Jurkat, Clone E6-1 (cell line): ENCODE measurements around the gene NIT2.
"Not testable (repeated sequence)": the region's sequence is repeated elsewhere in the genome, so short reads cannot be mapped to it uniquely, and the experiment has no call there.

Experiments
- DNase-seq: peaks from one replicate; pipeline ENCODE4 v3.0.0-alpha.2; 2011; ENCODE audit warnings: low read depth, low spot score
- H3K4me3 ChIP-seq: 2 replicates; pipeline ENCODE4 v1.5.1; 2011; ENCODE audit warnings: mild to moderate bottlenecking, low read length, control low read depth, moderate library complexity

NIT2 gene

DNA sequence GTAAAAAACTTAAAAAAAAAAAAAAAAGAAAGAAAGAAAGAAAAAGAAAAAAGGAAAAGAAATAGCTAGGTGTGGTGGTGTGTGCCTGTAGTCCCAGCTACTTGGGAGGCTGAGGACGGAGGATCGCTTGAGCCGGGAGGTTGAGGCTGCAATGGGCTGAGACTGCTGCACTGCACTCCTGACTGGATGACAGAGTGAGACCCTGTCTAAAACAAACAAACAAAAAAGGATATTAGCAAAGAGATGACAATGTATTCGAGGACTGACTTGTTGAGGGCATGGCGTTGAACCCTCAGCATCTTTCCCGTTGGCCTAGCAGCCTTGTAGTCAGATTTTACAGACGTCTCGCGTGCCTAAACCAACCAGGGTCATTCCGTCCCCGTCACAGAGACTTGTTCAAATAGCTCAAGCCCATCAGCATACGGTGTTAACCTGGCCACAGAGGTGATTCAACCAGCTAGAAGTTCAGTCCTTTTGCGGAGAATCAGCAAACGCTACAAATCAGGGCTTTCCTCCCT is 528 bp upstream of the NIT2 start:
- DNase-seq = no peak
- H3K4me3 ChIP-seq = peak overlapping the region; percentile 83

DNA sequence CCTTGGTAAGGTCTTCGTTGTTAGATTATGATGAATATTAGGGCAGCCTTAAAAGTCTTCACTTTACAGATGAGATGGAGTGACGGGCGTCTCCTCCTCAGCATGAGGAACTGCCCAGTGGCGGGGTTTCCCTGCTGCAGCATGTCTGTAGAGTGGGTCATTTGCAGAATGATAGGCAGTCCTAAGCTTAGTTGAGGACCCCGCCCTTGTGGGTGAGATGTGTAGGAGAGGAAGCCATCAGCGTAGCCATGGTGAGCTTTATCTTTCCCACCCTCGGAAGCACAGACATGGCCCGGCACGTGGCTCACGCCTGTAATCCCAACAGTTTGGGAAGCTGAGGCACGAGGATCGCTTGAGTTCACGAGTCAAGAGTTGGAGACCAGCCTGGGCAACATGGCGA is 877 bp downstream of the NIT2 start:
- DNase-seq = no peak

DNA sequence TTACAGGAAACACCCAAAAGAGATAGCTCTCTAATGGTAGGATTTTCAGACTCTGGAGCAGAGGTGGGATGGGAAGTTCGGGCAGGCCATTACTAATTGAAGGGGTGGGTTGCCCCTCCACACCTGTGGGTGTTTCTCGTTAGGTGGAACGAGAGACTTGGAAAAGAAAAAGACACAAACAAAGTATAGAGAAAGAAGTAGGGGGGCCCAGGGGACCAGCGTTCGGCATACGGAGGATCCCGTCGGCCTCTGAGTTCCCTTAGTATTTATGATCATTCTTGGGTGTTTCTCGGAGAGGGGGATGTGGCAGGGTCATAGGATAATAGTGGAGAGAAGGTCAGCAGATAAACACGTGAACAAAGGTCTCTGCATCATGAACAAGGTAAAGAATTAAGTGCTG is 1.7 kb downstream of the NIT2 start:
- not testable (repeated sequence) for H3K4me3 ChIP-seq, DNase-seq

More for the DNA sequence above, 877 bp downstream of the NIT2 start:
- peak overlapping the region; percentile 83 for H3K4me3 ChIP-seq

DNA sequence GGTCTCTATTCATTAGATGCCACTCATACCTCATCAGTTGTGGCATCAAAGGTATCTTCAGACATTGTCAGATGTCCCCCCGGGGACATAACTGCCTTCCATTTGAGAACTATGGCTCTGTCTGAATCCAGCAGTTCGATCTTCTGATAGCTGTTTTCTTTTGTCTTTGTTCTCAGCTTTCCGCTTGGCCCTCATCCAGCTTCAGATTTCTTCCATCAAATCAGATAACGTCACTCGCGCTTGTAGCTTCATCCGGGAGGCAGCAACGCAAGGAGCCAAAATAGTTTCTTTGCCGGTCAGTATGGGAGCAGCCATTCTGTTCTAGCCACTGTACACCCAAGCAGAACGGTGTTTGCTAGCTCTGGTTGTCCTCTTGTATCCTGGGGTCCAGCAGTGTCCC is 4.4 kb downstream of the NIT2 start:
- no peak overlapping the region for H3K4me3 ChIP-seq
- no peak for DNase-seq

DNA sequence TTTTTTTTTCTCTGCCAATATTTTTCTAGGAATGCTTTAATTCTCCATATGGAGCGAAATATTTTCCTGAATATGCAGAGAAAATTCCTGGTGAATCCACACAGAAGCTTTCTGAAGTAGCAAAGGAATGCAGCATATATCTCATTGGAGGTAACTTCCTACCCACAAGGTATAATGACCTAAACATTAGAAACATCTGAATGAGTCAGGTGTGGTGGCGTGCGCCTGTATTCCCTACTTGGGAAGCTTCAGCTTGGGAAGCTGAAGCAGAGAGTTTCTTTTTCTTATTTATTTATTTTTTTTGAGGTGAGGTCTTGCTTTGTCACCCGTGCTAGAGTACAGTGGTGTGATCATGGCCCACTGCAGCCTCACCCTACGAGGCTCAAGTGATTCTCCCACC is 5.2 kb downstream of the NIT2 start:
- no peak for DNase-seq
- no peak overlapping the region for H3K4me3 ChIP-seq

DNA sequence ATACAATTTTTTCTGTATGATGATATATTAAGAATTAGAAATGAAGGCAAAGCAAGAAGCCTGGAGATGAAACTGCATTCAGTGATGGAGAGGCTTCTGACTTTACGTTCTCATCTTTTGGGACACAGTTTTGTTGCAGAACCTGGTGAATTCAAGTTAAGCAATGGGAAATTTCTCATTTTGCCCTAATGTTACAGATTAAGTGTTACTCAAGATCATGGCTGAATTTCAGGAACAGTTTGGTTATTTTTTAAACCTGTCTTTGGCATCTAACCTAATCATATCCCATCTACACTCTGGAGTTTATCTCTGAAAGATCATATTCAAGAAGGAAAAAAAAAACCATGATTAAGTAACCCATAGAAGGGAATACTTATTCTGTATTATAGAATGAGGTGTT is 6.0 kb downstream of the NIT2 start:
- no peak for DNase-seq
- no peak overlapping the region for H3K4me3 ChIP-seq

DNA sequence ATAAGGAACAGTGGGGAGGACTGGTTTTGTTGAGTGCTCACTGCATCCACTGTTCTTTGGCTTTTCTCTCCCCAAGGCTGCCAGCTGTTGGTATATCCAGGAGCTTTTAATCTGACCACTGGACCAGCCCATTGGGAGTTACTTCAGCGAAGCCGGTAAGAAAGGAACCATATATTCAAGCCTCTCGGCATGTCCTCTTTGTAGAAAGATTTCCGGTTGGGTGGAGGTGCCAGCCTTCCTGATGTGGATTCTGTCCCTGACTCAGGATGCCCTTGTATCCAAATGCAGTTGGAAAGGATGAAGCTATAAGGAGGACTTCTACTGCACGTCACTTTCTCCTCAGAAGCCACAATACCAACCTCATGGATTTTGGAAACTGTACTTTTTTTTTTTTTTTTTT is 14.2 kb downstream of the NIT2 start:
- H3K4me3 ChIP-seq = no peak overlapping the region
- DNase-seq = no peak

DNA sequence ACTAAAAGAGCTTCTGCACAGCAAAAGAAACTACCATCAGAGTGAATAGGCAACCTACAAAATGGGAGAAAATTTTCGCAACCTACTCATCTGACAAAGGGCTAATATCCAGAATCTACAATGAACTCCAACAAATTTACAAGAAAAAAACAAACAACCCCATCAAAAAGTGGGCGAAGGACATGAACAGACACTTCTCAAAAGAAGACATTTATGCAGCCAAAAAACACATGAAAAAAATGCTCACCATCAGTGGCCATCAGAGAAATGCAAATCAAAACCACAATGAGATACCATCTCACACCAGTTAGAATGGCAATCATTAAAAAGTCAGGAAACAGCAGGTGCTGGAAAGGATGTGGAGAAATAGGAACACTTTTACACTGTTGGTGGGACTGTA is 17.2 kb downstream of the NIT2 start:
- DNase-seq = not testable (repeated sequence)

DNA sequence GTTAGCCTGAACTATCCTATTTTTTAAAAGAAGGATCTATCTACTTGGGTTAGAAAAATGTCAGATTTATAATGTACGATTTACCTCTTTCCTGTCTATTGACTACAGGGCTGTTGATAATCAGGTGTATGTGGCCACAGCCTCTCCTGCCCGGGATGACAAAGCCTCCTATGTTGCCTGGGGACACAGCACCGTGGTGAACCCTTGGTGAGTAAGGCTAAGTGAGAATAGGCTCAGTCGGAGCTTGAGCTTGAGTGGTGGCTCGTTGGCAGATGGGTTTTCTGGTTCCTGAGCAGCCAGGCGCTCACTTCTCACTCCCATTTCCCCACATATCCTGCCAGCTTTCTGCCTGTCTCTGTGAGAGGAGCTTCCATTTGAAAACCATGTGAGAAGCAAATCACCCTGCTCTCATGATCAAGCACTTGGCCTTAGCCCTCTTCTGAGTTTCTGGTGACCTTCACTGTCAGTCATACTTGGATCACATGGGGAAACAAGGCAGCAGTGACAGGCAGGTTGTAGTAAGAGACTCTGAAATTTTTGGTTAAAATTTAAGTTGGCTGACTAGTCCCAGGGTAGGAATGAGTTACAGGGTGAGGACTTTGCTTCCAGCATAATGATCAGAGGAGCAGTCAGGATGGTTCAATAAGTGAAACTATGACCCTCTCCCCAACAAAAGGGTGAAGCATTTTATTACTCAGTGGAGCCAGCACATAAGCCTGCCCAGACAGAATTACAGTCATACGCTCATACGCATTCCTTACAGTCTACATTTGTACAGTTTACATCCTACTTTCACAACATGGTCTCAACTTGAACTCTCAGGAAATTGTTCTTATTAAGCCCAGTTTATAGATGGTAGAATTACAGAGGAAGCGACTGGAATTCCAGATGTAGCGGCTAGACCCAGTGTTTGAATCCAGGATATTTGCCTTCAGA is 18.0 kb downstream of the NIT2 start:
- DNase-seq = no peak
- H3K4me3 ChIP-seq = no peak overlapping the region

More for the DNA sequence above, 17.2 kb downstream of the NIT2 start:
- not testable (repeated sequence) for H3K4me3 ChIP-seq

DNA sequence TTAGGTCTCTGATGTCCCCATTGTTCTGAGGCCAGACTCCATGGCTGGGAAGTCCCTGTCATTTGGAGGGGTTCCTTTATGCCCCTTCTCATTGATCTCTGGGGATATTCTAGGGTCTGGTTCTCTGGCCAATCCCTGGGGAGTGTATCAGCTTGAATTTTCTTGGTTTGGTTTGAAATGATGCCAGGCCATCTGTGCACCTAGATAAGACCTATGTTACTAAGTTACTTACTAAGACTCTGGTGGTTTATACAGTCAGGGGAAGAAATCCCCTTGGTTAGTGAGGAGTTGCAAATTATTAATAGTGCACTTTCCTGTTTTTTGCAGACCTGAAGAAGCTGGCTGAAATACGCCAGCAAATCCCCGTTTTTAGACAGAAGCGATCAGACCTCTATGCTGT is 20.3 kb downstream of the NIT2 start:
- H3K4me3 ChIP-seq = no peak overlapping the region
- DNase-seq = no peak

DNA sequence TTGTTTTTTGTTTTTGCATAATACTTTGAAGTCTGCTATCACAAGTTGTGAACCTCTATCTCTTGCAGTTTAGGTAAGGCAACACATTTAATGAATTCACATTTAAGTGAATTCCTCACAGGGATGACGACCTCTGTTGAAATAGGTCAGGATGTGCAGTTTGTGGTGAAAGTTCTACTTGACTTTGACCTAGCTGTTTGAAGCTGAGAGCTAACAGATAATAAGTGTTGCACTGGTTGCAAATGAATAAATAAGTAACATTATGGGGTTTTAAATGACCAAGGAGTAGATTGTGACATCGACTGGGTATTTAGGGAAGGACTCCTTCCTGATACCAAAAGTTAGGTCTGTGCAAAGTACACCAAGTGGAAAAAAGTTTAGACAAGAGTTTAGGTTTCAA is 23.9 kb downstream of the NIT2 start:
- no peak overlapping the region for H3K4me3 ChIP-seq
- DNase-seq = no peak

DNA sequence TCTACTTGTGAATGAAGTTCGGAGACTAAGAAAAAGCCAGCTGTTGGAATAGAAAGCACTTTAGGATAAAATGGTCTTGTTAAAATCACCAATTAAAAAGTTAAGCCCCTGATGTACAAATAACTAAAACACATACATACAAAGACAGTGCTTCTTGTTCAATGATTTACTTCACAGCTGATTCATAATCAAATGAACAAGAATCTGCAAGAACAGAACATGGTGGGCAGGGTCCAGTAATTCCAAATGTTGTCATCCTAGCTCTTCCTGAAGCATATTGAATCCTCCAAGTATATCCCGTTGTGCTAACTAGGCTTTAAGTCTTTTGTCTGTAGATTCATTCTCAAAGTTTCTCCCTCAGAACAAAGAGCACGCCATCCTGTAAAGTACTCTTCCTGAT is 24.5 kb downstream of the NIT2 start:
- no peak for DNase-seq
- H3K4me3 ChIP-seq = no peak overlapping the region

DNA sequence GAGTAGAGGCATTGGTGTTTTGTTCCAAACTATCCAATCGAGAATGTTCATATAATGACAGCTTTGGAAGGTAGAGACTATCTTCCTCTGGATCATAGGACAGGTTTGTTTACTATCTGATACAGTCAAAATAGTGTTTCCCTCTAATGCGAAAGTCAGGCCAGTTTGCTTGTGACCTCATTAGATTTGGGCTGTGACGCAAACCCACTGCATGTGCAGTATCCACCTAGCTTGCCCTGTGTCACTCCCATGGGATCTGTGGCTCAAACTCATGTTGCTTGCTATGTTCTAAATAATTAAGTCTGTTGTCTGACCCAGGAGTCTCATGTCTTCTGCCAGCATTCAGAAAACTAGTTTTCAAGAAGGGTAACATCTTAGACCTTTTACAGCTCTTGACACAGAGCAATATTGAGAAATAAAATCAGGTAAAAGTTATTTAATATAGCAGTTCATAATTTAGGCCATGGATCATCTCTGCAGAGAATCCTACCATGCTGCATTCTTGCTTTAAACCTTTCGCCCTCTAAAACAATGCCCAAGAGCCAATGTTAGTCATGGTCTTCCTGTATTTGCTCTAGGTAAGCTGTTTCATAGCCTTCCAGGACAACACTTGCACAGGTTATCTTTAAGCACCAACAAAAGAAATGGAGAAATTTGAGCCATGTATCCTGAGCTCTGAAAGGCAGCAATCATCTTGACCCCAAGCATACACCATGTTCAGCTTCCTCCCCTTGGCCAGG is 26.4 kb downstream of the NIT2 start:
- no peak for DNase-seq
- no peak overlapping the region for H3K4me3 ChIP-seq

DNA sequence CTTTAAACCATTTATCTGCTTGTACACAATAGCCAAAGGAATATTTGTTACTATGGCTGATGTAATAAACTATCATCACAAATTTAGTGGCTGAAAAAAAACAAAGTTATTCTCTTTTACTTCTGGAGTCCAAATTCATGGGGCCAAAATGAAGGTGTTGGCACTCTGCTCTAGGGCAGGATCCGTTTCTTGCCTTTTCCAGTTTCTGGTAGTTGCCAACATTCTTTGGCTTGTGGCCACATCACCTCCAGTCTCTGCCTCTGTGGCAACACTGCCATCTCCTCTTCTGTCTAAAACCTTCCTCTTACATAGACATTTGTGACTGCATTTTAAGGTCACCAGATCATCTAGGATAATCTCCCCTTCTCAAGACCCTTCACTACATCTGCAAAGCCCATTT is 27.3 kb downstream of the NIT2 start:
- H3K4me3 ChIP-seq = no peak overlapping the region
- DNase-seq = no peak

DNA sequence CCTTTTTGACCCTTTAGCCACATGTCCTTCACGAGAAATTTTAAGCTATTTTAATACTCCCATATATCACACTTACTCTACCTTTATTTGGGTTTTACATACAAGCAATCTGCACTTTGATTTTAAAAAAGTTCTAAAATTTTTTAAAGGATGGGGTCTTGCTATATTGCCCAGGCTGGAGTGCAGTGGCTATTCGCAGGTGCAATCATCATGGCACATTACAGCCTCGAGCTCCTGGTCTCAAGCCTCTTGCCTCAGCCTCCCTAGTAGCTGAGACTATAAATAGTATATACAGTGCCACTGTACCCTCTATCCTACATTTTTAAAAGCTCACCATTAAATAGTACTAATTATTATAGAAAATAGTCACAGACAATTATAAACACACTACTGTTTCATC is 29.9 kb downstream of the NIT2 start:
- H3K4me3 ChIP-seq = no peak overlapping the region
- DNase-seq = no peak

DNA sequence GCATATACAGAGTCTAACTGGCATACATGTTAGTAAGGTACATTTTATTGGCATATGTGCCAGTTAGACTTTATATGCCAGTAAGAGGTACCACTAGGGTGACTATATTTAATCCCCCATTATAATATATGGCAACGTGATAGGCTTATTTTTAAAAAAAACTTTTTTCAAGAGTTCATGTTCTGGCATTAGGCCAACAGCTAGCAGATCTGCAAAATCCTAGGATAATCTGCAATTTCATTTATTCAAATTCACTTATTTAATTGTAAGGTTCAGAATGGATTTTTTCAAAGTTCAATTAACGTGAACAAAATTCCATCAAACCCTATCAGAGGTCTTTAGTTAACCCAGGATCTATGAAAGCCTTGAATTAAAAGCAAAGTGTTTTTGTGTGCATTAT is 31.9 kb downstream of the NIT2 start:
- DNase-seq = no peak
- no peak overlapping the region for H3K4me3 ChIP-seq

DNA sequence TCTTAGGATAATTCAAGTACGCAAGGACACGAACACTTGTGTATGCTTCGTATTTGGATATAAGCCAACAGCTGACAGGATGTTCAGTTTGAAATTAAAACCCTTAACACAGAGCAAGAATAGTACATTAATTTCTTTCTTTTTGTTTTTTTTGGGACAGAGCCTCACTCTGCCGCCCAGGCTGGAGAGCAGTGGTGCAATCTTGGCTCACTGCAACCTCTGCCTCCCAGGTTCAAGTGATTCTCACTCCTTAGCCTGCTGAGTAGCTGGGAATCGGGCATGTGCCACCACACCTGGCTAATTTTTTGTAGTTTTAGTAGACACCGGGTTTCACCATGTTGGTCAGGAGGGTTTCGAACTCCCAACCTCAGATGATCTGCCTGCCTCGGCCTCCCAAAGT is 33.9 kb downstream of the NIT2 start:
- DNase-seq = no peak
- H3K4me3 ChIP-seq = no peak overlapping the region

DNA sequence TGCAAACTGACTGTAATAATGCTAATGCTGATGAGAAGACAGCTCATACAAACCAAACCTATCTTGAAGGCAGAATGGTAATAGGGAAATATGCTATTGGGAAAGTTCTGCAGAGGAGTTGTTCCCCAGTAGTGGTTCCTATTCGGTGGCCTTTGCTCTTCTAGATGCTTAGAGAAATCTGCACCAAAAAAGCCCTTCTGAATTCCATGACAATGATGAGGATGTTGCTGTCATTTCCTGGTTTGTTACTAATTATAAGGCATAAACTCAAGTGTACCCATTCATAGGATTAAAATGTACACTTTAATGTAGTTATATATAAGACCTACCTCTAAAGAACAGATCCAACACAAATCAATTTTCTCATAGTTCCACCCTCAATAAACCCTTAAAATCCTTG is 36.2 kb downstream of the NIT2 start:
- DNase-seq = no peak
- H3K4me3 ChIP-seq = no peak overlapping the region

DNA sequence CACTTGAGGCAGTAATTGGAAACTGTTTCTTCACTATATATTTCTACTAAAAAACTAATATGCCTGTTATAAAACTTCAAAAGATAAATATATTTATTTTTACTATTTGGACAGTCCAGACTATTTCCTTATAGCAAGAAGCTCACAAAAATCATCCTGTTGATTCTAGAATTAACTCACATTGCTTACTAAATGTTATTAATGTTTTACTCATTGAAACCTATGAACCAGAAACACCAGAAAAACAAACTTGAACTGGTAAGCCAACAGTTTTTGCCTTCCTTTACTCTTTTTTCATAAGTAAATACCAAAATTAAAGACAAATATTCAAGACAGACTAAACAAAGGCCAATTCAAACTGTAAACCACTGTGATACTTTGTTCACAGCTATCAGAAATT is 40.0 kb downstream of the NIT2 start:
- no peak overlapping the region for H3K4me3 ChIP-seq
- DNase-seq = no peak

DNA sequence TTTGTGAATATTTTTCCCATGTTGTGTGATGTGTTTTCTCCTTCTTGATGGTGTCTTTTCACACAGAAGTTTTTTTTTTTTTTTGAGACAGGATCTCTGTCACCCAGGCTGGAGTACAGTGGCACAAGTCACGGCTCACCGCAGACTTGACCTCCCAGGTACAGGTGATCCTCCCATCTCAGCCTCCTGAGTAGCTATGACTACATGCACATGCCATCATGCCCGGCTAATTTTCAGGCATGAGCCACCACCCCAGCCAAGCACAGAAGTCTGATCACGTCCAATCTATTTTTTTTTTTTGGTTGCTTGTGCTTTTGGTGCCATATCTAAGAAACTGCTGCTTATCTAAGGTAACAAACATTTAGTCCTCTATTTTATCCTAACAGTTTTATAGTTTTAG is 41.7 kb downstream of the NIT2 start:
- DNase-seq = no peak
- no peak overlapping the region for H3K4me3 ChIP-seq
